Tibial nerve (tissue), 3 donors: ENCODE results near the gene THAP5.

Experiments
- CTCF ChIP-seq, 5 experiments: fragments of 200-600 bp in 3 of 5; fragments of 450-650 bp in 2 of 5; sonication (generic) in 3 of 5; IDR thresholded peaks; one replicate each; pipeline ENCODE4 v1.5.1; 2016 to 2019; ENCODE audit warnings: antibody characterized with exemption in 5 of 5, mild to moderate bottlenecking in 3 of 5, moderate library complexity in 2 of 5
- POLR2A ChIP-seq, 2 donors: fragments of 450-650 bp; IDR thresholded peaks; one replicate each; pipeline ENCODE4 v1.6.1; 2017; ENCODE audit warnings: antibody characterized with exemption in 2 of 2, mild to moderate bottlenecking in 2 of 2, moderate library complexity in 2 of 2

GRCh38 chr7:108584211-108584610, 14.7 kb upstream of the THAP5 start:
- TF ChIP-seq CTCF (IDR thresholded peaks at IDR 0.05) (no peak), POLR2A (IDR thresholded peaks at IDR 0.05) (no peak)
